Karpas-422 (cell line): ENCODE results near the gene RPL23. TPM values are rescaled to one million over a fixed set of nuclear protein-coding genes. Genes with fewer than 3 reads are reported as not detected.

Experiments
- DNase-seq: peaks from one replicate; pipeline ENCODE4 v3.0.0-alpha.2; 2015
- H2AFZ ChIP-seq: fragments of 200-600 bp; sonication (generic); 2 replicates; pipeline ENCODE4 v1.6.1; 2014; ENCODE audit warnings: antibody characterized with exemption, low read length, mixed read lengths
- H3K27ac ChIP-seq: fragments of 200-600 bp; sonication (generic); 2 replicates; pipeline ENCODE4 v1.5.1; 2014; ENCODE audit warnings: mild to moderate bottlenecking, low read length, moderate library complexity
- H3K27me3 ChIP-seq: fragments of 200-600 bp; sonication (generic); 2 replicates; pipeline ENCODE4 v1.6.1; 2014; ENCODE audit warnings: low read length, mixed read lengths
- H3K36me3 ChIP-seq: fragments of 200-600 bp; sonication (generic); 2 replicates; pipeline ENCODE4 v1.6.1; 2014; ENCODE audit warnings: low read length, mixed read lengths; ENCODE audit not compliant: insufficient read depth
- H3K4me1 ChIP-seq: fragments of 200-600 bp; sonication (generic); 2 replicates; pipeline ENCODE4 v1.6.1; 2014; ENCODE audit warnings: mild to moderate bottlenecking, low read length, mixed read lengths
- H3K4me2 ChIP-seq: fragments of 200-600 bp; sonication (generic); 2 replicates; pipeline ENCODE4 v1.6.1; 2014; ENCODE audit warnings: low read length, low read depth, mild to moderate bottlenecking; ENCODE audit not compliant: poor library complexity, severe bottlenecking
- H3K4me3 ChIP-seq: fragments of 200-600 bp; sonication (generic); 2 replicates; pipeline ENCODE4 v1.5.1; 2014; ENCODE audit warnings: mild to moderate bottlenecking, antibody characterized with exemption, low read length, mixed read lengths
- H3K79me2 ChIP-seq: fragments of 200-600 bp; sonication (generic); 2 replicates; pipeline ENCODE4 v1.6.1; 2014; ENCODE audit warnings: mild to moderate bottlenecking, low read length, mixed read lengths
- H3K9ac ChIP-seq: fragments of 200-600 bp; sonication (generic); 2 replicates; pipeline ENCODE4 v1.6.0; 2014; ENCODE audit warnings: low read length
- H3K9me2 ChIP-seq: fragments of 200-600 bp; sonication (generic), shearing (Covaris generic); replicated peaks from 2 replicates; pipeline ENCODE4 v1.6.0; 2014; ENCODE audit warnings: mild to moderate bottlenecking, low read length, moderate library complexity; ENCODE audit not compliant: insufficient read depth
- H3K9me3 ChIP-seq: fragments of 300-700, 200-600 bp; sonication (generic); 2 replicates; pipeline ENCODE4 v1.6.1; 2014; ENCODE audit warnings: low read length, mixed read lengths
- H4K20me1 ChIP-seq: fragments of 200-600 bp; sonication (generic); 2 replicates; pipeline ENCODE4 v1.6.1; 2014; ENCODE audit warnings: mild to moderate bottlenecking, antibody characterized with exemption, low read length, low read depth; ENCODE audit not compliant: insufficient read depth
- total RNA-seq: library from RNA; depleted of rRNA; stranded (reverse); fragments of >200 nt; shearing (Covaris generic); gene quantifications from 2 replicates; pipeline ENCODE4 v1.2.3, GENCODE V29; 2014; ENCODE audit warnings: low replicate concordance

RPL23 gene
- total RNA-seq, 1 experiment from 2014 or later = 2,394 TPM

DNA sequence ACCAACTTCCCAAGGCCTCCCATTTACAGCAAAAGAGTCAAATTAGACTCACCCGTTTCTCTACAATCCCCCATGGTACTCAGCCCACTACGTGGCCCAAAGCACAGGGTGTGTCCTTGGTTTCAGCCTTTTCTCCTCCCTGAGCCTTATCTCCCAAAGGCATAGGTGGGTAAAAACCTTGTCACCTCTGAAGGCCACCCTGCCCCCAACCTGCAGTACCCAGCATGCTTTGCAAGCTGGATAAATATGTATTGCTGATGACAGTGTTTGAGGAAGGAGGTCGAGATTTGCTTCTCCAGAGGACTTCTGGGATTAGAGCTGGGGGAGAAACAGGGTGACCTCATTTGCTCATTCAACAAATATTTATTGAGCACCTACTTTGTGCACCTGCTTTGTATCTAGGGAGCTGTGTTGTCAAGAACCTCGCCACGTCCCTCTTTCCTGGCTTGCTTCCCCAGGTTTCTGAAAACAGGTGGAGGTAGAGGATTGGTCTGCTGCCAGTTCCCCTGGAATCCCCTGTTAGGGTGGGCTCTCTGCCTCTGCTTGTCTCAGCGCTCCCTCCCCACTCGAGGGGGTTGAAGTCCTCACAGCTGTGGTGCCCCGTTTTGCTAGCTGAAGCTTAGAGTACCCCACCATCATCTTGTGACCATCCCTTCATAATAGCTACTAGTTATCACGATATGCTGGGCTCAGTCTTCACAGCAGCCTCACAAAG, 19.3 kb upstream of the RPL23 start:
- Histone ChIP-seq H3K9ac (peak overlapping the region; percentile 100), H3K9me3 (no peaks in the 10 kb centered on the region), H3K36me3 (peaks cover 3% of the 10 kb centered on the region; the same call in 1 of the 2 replicates), H3K27ac (peak overlapping the region; percentile 80), H3K27me3 (no peaks in the 10 kb centered on the region), H3K4me1 (peaks cover 78% of the 10 kb centered on the region), H3K79me2 (peaks cover 74% of the 10 kb centered on the region), H3K4me2 (peak overlapping the region; percentile 90), H2AFZ (no peak overlapping the region), H4K20me1 (peaks cover 3% of the 10 kb centered on the region; the same call in 1 of the 2 replicates), H3K9me2 (no peaks in the 10 kb centered on the region), H3K4me3 (peak overlapping the region; percentile 99; the same call in 1 of the 2 replicates)
- DNase-seq = peak; percentile 53

DNA sequence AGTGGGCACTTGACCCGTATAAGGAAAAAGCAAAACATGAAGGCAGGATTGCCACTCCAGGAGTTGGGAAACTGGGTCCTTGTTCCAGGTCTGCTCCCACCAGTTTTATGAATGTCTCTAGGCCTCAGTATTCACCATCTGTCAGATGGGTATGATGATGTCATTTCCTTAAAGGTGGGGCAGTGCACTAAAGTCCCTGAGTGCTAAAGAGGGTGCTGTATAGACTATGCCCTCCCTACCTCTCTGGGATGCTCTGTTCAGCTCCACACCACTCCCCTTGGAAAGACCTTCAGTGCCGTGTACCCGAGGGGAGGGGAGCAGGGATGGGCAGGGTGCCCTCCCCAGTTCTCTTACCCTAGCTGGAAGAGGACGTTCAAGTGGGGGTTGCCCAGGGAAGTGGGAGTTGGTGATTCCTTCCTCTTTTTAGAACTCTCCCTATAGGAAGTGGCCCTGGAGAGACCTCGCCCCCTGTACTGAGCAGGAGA, 18.5 kb upstream of the RPL23 start:
- no peaks in the 10 kb centered on the region for H3K9me2 ChIP-seq
- H3K9me3 ChIP-seq = no peaks in the 10 kb centered on the region
- peaks cover 3% of the 10 kb centered on the region; the same call in 1 of the 2 replicates for H3K36me3 ChIP-seq
- H4K20me1 ChIP-seq = peaks cover 3% of the 10 kb centered on the region; the same call in 1 of the 2 replicates
- no peak for DNase-seq
- H3K27me3 ChIP-seq = no peaks in the 10 kb centered on the region
- peak overlapping the region; percentile 90 for H3K4me2 ChIP-seq
- no peak overlapping the region for H2AFZ ChIP-seq
- H3K9ac ChIP-seq = peak overlapping the region; percentile 100
- peak overlapping the region; percentile 99 for H3K4me3 ChIP-seq
- H3K79me2 ChIP-seq = peaks cover 68% of the 10 kb centered on the region
- H3K27ac ChIP-seq = peak overlapping the region; percentile 80
- peaks cover 73% of the 10 kb centered on the region for H3K4me1 ChIP-seq

DNA sequence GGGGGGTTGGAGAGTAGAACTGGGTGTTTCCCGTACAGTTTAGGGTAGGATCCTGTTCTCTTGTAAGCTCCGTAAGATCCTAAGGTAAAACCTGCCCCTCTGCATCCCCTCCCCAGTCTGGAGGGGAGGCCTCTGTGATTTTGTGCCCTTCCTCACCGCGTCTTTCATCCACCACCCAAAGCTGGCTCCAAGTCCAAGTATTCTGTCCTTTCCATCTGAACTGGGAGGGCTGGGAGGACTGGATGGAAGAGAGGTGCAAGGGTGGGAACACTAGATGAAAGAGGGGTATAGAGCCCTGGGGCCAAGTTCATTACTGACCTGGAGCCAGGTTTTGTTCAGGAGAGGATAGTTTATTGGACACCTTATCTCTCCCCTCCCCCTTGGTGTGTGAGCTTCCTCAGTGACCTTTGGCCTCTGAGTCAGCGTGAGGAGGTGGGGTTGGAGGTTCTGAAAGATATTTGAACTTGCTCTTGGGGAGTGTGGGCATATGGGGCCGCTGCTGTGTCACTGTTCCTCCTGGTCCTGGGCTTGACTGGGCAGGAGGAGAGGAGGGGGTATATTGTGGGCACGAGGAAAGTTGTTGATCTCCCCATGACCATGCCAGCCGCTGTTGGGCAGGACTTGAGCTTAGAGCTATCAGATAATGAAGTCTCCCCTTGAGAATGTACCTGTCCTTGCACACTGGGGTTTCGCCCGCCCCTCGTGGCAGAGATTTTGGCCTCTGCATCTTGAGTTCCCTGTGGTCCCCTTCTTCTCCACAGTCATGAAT, 17.9 kb upstream of the RPL23 start:
- Histone ChIP-seq H3K4me3 (peak overlapping the region; percentile 99), H2AFZ (no peak overlapping the region)

GRCh38 chr17:38870259-38871165, 17.0 kb upstream of the RPL23 start:
- Histone ChIP-seq H3K9ac (peak overlapping the region; percentile 100), H3K79me2 (peaks cover 55% of the 10 kb centered on the region), H3K4me3 (peak overlapping the region; percentile 99), H3K9me2 (no peaks in the 10 kb centered on the region), H3K36me3 (peaks cover 3% of the 10 kb centered on the region; the same call in 1 of the 2 replicates), H3K27ac (peak overlapping the region; percentile 87), H3K9me3 (no peaks in the 10 kb centered on the region), H3K4me2 (peak overlapping the region; percentile 90), H3K27me3 (no peaks in the 10 kb centered on the region), H3K4me1 (peaks cover 62% of the 10 kb centered on the region), H2AFZ (peak overlapping the region; percentile 55; the same call in 1 of the 2 replicates), H4K20me1 (peaks cover 3% of the 10 kb centered on the region; the same call in 1 of the 2 replicates)
- DNase-seq = peak; percentile 91

More for the DNA sequence above, 17.9 kb upstream of the RPL23 start:
- peak; percentile 68 for DNase-seq
- peaks cover 67% of the 10 kb centered on the region for H3K4me1 ChIP-seq
- H3K27ac ChIP-seq = peak overlapping the region; percentile 80
- H3K27me3 ChIP-seq = no peaks in the 10 kb centered on the region
- peak overlapping the region; percentile 100 for H3K9ac ChIP-seq
- no peaks in the 10 kb centered on the region for H3K9me3 ChIP-seq
- H3K9me2 ChIP-seq = no peaks in the 10 kb centered on the region
- peak overlapping the region; percentile 90 for H3K4me2 ChIP-seq
- peaks cover 3% of the 10 kb centered on the region; the same call in 1 of the 2 replicates for H3K36me3 ChIP-seq
- peaks cover 61% of the 10 kb centered on the region for H3K79me2 ChIP-seq
- H4K20me1 ChIP-seq = peaks cover 3% of the 10 kb centered on the region; the same call in 1 of the 2 replicates

DNA sequence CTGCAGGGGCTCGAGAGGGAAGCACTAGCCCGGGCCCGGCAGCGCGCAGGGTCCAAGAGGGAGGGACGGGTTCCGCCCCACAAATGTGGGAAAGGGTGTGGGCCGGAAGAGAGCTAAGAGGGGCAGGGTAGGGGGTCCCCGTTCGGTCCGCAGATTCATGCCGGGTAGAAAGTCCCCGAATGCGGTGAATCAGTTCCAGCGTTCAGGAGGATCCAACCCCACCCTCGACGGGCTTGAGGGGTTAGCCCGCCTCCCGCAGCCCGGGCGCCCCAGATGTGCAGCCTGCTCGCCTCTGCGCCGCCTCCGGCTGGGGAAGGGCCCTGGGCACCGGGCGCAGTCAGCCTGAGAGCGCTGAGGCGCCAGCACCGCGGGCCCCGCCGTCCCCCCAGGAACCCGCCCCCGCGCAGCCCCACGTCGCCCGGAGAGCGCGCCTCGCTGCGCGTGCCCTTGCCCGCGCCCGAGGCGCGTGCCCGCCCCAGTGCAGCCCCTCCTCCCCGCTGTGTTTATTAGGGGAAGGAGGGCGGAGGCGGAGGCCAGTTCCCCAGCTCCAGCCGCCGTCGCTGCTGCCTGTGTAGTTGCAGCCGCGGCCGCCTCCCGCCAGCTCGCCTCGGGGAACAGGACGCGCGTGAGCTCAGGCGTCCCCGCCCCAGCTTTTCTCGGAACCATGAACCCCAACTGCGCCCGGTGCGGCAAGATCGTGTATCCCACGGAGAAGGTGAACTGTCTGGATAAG, 16.2 kb upstream of the RPL23 start, which contains the start of gene LASP1:
Gene LASP1 (plus strand): TSS at position 533 of the 733 bp plus-strand sequence. CDS start 132 bp downstream, at position 665.
- Histone ChIP-seq H3K4me3 (peak within 1 kb of the TSS; percentile 99), H3K36me3 (peaks cover 3% of the 10 kb centered on the region; the same call in 1 of the 2 replicates), H3K9me3 (no peaks in the 10 kb centered on the region), H3K27ac (peak within 1 kb of the TSS; percentile 87), H3K79me2 (peaks cover 47% of the 10 kb centered on the region), H3K9me2 (no peaks in the 10 kb centered on the region), H3K9ac (peak within 1 kb of the TSS; percentile 100), H2AFZ (peak within 1 kb of the TSS; percentile 93), H4K20me1 (peaks cover 3% of the 10 kb centered on the region; the same call in 1 of the 2 replicates), H3K4me2 (peak within 1 kb of the TSS; percentile 90), H3K27me3 (no peaks in the 10 kb centered on the region), H3K4me1 (peaks cover 54% of the 10 kb centered on the region)
- peak; percentile 96 for DNase-seq

GRCh38 chr17:38868817-38869525, 15.4 kb upstream of the RPL23 start:
- Histone ChIP-seq H3K9ac (peak overlapping the region; percentile 100), H3K4me1 (peaks cover 47% of the 10 kb centered on the region), H3K27ac (peak overlapping the region; percentile 87)

More at GRCh38 chr17:38868817-38869525, 15.4 kb upstream of the RPL23 start:
- H3K4me3 ChIP-seq = peak overlapping the region; percentile 99
- H3K9me2 ChIP-seq = no peaks in the 10 kb centered on the region
- peak overlapping the region; percentile 93 for H2AFZ ChIP-seq
- peaks cover 3% of the 10 kb centered on the region; the same call in 1 of the 2 replicates for H4K20me1 ChIP-seq
- H3K79me2 ChIP-seq = peaks cover 40% of the 10 kb centered on the region
- peak; percentile 94 for DNase-seq
- no peaks in the 10 kb centered on the region for H3K27me3 ChIP-seq
- peak overlapping the region; percentile 87 for H3K4me2 ChIP-seq
- H3K9me3 ChIP-seq = no peaks in the 10 kb centered on the region
- H3K36me3 ChIP-seq = peaks cover 3% of the 10 kb centered on the region; the same call in 1 of the 2 replicates
